Measurements from ENCODE around the gene MKNK1.

MKNK1 gene

DNA sequence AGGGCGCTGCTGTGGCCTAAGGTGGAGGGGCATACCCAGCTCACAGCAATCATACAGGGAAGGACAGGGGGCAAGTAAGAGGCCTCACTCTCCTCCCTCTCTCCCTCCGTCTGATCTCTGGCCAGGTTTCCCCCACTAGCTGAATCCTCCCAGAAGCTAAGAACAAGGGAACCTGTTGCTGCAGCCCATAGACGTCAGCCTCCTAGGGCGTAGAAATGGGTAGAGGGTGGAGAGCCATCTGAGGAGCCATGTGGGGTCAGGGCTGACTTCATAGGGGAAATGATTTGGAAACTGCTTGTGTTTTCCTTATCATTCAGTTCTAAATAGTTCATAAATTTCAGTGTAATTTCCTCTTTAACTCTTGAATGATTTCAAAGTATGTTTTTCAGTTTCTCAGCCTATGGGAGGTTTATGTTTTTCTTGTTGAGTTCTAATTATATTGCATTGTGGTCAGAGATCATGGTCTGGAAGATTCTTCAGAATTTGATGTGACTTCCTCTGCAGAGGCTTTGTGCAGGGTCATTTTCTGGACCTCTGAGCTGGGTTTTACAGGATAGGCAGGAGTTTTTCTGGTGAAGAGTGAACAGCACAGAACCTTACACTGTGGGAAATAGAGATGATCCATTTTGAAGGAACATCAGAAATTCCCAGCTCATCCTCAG lies 14.8 kb upstream of the MKNK1 start:
- DNase-seq, result no peak

DNA sequence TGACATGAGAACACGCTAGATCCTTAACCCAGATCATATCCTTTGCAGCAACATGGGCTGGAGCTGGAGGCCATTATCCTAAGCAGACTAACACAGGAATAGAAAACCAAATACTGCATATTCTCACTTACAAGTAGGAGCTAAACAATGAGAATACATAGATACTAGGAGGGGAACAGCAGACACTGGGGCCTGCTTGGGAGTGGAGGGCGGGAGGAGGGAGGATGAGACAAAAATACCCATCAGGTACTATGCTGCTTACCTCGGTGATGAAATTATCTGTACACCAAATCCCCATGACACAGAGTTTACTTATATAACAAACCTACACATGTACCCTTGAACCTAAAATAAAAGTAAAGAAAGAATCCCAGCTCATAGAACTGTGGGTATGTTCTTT lies 13.8 kb upstream of the MKNK1 start:
- no peak for DNase-seq

DNA sequence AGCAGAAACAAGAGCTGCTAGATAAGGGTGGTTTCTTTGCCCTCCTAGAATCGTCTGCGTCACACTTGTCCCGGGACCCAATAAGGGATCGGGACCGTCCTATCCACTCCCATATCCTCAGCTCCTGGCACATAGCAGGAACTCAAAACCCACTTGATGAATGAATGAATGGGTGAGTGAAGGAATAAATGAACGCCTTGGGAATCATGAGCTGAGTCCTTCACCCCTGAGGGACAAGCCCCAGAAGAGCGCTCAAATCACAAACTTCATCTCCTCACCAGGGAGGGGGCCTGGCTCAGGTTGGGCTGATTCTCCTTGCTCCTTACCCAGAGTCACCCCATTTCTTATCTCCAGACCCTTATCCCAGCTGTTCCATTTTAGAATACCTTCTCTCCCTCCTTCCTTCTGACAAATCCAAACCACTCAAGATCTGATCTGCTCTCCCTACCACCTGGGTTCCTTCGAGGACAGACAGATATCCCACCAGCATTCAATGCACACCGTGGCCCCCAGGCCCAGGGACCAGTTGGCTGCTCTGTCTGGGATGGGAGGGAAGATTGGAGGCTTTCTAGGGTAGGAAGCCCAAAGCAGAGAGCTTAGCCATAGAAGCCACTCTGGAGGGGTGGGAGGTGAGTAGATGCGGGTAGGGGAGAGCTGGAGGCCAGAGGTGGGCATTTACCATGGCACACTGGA lies 13.2 kb upstream of the MKNK1 start:
- no peak for DNase-seq

DNA sequence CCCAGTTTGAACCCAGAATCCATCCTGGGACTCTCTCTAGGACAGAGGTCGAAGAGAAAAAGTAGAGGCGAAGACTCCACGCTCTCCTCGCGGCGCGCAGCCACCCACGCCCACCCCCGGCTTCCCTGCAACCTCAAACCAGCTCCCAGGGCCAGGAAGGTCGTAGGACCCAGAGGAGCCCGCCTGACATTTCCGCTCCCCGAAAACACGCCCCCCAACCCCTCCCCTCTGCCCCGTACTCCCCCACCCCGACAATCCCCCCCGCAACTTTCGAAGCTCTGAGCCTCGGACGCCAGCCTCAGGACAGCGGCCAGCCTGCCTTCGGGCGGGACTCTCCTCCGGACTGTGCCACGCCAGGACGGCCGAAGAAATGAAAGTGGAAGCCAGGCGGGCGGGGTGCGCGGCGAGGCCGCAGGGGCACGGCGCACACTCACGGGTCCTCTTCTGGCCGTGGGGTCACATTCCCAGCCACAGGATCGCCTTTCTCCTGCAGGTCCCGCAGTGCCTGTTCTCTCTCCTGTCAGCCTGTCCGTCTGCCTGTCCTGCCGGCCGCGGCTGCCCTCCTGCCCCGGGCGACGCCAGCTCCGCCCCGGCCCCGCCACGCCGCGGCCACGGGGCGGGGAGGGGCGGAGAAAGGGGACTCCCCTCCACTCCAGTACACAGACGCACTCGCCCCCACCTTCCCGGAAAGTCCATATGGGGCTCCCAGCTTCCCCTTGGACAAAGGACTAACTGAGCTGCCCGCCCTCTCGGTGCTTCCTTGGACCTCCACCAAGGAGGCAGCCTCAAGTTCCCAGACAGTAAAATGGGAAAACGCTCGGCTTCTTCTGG lies 12.4 kb upstream of the MKNK1 start, which contains the start of gene MOB3C:
MOB3C (minus strand) TSS at position 535 of the 831 bp plus-strand sequence. CDS start 3,490 bp downstream, outside the sequence.
- DNase-seq, result no peak

DNA sequence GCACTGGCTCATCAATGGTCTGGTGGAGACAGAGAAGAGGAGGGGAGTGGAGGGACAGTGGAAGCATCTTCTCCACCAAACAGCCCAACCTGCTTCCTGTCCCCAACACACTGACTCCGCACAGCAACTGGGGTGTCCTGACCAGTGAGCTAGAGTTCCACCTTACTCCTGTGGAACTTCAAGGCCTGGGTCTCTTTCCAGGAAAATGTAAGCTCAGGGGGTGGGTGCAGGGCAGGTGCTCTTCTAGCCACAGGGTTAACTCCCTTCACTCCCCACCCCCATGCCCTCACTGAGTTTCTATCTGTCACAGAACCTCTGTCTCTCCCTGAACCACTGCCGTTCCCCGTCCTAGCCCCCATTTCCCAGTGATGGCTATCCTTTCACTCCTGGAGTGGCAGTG lies 11.7 kb upstream of the MKNK1 start:
- no peak for DNase-seq

DNA sequence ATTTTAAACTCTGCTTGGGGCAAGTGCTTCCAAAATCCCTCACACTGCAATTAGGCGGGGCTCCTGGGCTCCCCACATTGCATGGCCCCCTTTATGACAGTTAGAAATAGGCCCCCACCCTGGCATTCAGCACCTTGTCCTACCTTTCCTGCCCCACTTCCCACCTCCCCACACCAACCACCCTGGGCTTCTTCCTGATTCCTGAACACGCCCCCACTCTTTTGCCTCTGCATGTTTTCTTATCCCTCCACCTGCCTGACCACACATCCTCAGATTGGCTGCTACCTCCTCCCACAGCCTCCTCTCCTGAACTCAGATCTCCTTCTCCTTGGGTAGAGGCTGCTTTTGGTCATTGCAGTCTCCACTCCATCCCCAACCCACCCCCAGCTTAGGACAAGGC lies 11.0 kb upstream of the MKNK1 start:
- no peak for DNase-seq

DNA sequence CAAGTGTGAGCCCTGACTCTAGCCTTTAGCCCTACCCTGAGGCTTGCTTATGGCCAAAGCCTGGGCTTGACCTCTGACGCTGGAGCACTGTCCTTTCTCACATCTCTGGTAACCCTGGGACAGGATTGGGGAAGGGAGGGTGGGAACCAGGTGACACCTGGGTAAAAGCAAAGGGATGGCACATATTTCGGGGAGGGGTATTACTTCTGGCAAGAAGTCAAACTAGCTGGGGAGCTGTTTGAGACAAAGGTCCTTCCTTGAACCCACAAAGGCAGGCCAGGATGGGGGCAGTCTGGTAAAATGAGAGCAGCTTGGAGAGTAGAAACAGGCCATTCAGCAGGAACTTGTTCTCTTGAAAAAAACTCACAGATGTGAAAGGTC lies 10.5 kb upstream of the MKNK1 start:
- no peak for DNase-seq

DNA sequence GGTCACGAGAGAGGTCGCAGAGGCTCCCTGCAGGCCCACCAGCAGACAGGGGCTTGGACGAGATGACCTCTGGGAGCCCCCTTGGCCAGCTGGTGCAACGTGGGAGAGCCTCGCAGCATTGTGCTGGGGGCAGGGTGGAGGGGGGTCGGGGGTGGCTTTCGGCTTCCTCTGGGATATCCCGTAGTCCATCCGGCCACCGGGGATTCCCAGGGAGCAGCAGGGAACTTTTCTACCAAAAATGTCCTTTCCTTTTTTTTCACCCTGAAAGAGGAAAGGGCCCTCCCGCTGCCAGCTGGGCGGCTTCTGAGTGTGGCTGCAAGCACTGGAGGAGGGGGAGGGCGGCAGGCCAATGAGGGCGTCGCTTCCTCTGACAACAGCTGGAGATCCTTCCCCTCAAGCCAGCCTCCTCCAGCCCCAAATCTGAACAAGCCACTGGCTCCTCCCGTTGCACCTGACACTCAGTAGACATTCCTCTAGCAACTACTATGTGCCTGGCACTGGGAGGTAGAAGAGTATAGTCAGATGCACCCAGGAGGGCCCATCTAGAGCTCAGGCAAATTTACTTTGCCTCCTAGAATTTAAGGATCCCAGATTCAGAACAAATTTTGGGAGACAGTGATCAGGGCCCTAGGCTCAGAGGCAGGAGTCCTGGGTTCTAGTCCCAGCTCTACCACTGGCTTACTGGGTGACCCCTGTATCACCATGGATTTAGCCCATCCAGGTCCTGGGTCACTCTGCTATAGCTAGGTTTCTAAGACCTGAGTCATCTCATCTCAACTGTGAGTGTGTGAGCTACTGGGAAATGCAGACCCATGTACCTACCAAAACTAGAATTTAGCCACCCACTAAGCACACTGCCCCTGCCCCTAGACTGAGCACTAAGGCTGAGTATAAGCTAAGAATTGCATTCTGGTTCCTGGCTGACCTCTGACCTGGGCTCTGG lies 9.9 kb upstream of the MKNK1 start:
- peak; percentile 85 for DNase-seq

DNA sequence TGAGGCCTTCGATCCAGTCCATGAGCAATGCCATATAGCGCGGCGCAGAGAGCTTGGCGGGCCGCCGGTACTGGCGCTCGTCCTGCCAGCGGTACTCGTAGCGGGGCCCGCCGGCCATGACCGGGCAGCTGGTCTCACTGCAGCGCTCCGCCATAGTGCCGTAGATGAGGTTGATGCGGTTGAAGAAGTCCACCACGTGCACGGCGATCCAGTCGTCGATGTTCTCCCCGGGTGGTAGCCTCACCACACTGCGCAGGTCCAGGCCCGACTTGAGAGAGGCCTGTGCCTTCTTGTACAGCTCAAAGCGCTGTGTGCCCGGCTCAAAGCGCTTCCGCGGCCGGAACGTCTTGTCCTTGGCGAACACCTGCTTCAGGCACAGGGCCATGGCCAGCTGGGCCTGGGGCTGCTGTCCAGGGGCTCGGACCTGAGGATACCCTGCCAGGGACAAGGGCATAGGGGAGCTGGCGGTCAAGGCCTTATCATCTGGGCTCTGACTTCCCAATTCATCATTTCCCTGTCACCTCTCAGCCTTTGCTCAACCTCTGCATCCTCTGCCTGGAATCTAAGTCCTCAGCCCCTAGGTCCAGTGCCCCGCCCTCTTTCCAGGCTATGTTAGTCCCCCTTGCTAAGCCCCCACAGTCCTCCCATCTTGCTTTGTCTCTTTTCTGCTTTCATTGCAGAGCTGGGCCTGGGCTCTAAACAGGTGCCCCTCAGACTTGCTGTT lies 9.0 kb upstream of the MKNK1 start:
- no peak for DNase-seq

DNA sequence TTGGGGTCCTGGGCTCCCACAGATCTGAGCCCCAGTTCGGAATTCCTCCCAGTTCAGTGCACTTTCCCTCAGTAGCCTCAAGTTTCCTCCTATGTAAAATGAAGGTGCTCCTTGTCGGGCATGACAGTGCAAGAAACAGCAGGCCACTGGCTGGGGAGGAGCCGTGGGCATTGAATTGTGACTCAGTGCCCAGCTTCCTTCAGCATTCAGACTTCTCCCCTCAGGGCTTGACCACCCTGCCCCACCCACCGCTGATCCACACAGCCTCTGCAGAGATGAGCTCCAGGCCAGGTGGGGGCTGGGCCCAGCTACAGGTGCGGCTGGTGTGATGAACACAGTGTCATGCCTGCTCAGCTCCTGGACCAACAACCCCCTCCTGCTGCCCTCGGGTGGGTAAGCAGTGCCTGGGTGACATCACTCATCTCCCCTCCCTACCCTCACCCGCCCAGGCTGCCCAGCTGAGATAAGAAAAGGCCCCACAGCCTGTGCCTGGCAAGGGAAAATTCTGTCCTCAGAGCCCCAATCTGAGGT lies 7.7 kb upstream of the MKNK1 start:
- DNase-seq, result no peak

DNA sequence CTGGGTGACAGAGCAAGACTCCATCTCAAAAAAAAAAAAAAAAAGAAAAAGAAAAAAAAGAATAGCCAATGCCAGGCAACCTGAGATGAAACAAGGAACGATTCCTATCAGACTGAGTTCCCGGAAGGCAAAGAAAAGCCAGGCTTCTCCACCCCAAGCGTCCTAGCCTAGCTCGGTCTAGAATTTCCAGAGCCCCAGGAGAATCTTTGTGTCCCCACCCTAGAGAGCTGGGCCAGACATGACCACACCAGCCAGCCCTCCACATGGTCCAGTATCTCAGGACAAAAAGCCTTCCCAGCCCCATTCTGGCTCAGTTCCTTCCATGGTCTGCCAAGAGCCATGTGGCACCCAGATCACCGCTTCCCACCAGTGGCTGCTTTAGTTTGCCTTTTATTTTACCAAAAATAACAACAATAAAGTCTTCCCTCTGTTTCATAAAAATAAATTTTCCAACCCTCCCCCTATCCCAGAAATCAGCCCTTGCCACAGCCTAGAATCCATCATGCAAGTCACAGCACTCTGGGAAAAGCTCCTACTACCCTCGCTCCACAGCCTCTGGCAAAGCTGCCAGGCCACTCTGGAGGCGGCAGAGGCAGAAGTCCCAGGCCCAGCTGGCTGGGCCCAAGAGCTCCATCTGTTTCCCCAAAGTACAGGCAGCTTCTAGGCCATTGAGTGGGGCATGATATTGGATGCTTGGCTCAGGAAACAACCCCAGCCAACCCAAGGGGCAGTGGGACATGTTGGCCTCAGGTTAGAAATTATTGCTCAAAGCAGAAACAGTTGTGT lies 3.5 kb upstream of the MKNK1 start:
- DNase-seq, result no peak

DNA sequence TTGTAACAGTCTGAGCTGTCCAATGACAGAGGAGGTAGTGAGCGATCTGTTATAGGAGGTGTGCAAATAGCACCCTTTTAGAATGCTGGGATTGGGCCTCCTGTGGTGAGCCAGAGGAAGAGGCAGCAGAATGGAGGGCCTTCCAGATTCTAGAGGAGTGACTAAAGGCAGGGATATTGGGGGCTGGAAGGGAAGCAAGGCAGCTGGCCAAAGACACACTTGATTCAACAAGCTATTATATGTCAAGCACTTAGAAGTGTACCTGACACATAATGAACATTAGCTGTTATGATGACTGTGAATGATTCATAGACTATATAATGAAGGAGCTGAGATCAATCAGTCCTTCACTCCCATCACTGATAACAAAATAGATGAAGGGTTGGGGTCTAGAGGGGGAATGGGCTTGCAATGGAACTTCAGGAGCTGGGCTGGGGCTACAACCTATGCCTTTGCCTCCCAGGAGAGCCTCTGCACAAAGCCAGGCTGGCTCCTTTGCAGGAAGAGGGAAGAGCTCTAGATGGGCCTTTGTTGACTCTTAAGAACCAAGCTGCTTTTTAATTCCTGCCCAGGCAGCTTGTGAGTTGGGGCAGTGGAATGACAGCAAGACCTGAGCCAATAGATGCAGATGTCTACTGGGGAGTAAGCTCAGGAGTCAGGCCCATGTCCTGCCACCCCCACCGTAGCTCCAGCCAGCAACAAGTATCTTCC lies 2.3 kb upstream of the MKNK1 start:
- no peak for DNase-seq

DNA sequence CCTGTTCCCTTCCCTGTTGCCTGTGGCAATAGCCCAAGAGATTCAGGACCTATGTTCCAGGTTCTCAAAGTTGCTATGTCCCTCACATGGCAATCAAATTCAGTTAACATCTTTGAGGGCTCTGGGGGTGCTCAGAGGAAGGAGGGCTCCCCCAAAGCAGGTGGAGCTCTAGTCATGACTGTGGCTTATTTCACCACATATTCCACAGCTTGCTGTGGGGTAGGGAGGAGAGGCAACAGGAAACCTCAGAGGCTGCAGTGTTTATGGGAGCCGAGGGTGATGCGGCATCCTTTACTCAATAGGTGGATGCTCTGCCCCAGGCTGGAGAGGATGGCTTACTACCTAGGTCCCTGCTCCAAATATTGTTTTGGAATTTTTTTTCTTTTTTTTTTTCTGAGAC lies 1.2 kb upstream of the MKNK1 start:
- no peak for DNase-seq

DNA sequence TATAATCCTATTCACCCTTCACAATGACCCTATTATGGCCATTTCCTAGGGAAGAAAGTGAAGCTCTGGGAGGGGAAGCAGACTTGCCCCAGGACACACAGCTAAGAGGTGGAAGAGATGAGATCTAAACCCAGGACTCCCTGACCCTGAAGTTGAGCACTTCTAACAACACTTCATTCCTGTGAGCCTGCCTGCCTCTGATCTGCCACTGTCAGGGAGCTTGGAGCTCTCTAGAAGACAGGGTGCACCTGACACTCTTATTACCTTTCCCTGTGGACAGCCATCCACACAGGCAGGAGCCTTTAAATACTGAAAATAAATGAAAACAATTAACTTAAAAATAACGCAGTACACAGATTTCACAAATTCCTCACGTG lies 599 bp downstream of the MKNK1 start:
- DNase-seq, result no peak

DNA sequence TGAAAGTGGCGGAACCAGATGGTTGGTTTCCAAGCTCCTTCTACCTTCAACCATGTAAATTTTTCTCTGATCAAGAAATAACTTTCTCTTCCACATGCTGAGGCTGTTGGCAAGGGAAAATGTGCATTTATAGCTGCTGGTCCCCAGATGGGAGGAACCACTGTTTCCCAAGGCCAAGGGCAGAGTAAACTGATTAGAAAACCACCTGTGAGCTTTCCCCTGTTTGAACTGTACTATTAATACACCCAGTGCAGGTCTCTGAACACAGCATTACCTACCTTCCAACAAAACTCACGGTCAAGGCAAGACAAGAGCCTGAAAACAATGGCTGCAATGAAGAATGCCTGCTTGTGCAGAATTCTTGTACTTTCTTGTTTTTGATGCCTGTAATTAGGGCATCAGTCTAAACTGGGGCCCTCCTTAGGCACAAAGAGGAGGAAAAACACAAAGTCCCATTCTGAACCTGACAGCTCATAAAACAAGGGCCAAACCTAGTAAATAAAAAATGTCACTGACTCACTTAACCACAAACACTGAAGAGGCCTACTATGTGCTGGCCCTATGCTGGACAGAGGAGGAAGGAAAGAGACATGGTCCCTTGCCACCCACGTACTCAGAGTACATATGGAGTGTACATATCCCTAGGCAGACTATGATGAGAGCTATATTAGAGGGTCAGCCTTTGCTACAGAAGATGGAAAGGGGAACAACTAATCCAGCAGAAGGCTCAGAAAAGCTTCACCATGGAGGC lies 2.6 kb downstream of the MKNK1 start:
- DNase-seq, result no peak

DNA sequence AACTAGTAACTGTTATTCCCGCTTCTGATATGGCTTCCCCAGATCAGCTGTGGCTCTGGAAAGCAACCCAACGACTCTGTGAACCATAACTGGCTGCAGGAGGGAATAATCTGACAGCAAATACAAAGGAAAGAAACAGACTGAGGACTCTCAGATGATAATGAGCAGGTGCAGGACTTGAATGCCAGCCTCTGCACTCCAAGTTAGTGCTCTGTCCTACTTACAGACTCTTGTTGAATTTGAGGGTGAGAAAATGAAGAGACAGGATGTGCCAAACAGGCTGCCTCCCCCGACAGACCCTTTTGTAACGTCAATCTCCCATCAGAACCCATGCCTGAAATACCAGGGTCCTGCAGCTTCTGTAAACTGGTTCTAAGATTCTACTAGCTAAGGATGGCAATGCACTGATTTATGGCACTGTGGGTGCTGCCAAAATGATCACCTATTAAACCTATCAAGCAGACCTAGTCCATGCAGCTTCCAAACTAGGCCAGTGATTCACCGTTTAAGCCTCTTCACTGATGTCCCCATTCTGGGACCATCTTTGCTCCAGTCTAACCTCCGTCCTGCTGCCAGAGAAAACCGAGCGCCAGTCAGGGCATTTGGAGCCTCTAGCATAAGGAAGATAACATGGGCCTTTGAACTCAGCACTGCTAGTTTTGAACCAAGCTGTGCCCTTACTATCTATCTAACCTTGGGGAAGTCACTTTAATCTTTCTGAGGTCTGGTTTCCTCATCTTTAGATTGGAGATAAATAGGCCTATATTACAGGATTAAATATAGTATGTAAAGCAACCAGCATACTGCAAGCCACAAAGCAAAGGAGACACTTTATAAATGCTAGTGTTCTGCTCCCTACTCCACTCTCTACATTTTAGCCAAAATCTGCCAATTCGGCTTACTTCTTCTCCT lies 4.8 kb downstream of the MKNK1 start:
- no peak for DNase-seq

DNA sequence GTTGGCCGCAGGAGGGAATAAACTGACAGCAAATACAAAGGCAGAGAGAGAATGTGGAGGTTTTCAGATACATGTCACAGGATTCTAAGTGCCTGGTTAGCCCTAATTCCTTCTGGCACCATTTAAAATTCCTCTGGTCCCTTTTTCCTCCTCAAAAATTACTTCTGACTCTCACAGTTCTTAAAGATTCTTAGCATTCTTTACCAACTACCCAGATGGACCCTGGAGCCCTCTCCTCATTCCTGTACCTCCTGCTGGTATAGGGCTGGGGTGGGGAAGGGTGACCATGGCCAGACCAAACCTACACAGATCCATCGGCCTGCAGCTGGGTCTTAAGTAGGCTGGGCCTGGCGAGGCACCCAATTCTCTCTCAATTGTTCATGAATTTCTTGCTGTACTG lies 7.2 kb downstream of the MKNK1 start:
- DNase-seq, result no peak

DNA sequence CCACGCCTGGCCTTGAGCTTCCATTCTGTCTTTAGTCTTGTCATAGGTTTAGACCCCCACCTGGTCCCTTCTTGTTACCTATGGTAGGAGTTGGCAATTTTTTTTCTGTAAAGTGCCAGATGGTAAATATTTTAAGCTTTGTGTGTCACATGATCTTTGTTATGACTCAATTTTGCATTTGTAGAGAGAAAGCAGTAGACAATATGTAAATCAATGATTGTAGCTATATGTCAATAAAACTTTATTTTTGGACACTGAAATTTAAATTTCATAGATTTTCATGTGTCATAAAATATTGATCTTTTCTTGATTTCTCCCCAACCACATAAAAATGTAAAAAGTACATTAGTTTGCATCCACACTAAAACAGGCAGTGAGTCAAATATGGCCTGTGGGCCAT lies 8.0 kb downstream of the MKNK1 start:
- DNase-seq, result no peak

DNA sequence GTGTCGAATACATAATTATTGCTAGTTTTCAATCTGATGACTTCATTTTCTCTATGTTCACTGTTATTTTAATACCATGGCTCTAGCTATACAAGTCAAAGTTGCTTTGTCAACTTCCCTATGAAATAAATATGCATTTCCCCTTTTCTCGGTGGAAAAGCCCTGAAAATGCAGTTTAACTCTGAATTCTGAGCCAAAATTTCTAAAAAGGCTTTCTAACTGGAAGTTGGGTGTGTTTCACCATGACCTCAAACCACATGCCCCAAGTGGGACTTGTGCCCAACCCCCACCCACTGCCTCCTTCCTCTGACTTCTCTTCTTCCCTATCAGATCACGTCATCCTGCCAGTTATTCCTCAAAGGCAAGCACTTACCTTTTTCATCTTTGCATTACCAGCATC lies 8.9 kb downstream of the MKNK1 start:
- no peak for DNase-seq

All from NCI-H1694 treated with DMSO at 0.1 percent for 48 hours (cell line).